H9 (cell line): ENCODE measurements around the gene KRT32. TPM values are rescaled to one million over a fixed set of nuclear protein-coding genes. Genes with fewer than 3 reads are reported as not detected.

Source experiments
- DNase-seq: peaks from one replicate; pipeline ENCODE4 v3.0.0-alpha.2; 2017
- H2AFZ ChIP-seq: one replicate; pipeline ENCODE4 v1.6.1; 2013; ENCODE audit warnings: mild to moderate bottlenecking, low read length, control low read depth, moderate library complexity
- H2AK5ac ChIP-seq: 2 replicates; pipeline ENCODE4 v1.6.1; 2013; ENCODE audit warnings: low read length, control low read depth, mixed read lengths; ENCODE audit not compliant: insufficient read length
- H2BK120ac ChIP-seq: one replicate; pipeline ENCODE4 v1.6.1; 2013; ENCODE audit warnings: low read depth, mild to moderate bottlenecking, low read length, control low read depth, inconsistent platforms; ENCODE audit not compliant: poor library complexity, severe bottlenecking
- H2BK12ac ChIP-seq: 2 replicates; pipeline ENCODE4 v1.6.1; 2013; ENCODE audit warnings: low read length, control low read depth, mixed read lengths, low read depth; ENCODE audit not compliant: insufficient read length
- H2BK15ac ChIP-seq: 2 replicates; pipeline ENCODE4 v1.6.1; 2013; ENCODE audit warnings: low read depth, low read length, control low read depth
- H2BK20ac ChIP-seq: one replicate; pipeline ENCODE4 v1.6.1; 2013; ENCODE audit warnings: low read depth, mild to moderate bottlenecking, low read length, control low read depth, inconsistent platforms; ENCODE audit not compliant: poor library complexity, severe bottlenecking
- H2BK5ac ChIP-seq: 2 replicates; pipeline ENCODE4 v1.6.1; 2013; ENCODE audit warnings: low read length, control low read depth, mixed read lengths; ENCODE audit not compliant: insufficient read length
- H3K14ac ChIP-seq: 2 replicates; pipeline ENCODE4 v1.6.1; 2013; ENCODE audit warnings: low read length, control low read depth; ENCODE audit not compliant: insufficient read depth
- H3K18ac ChIP-seq: 2 replicates; pipeline ENCODE4 v1.6.1; 2013; ENCODE audit warnings: low read depth, mild to moderate bottlenecking, mixed read lengths, low read length, control low read depth; ENCODE audit not compliant: insufficient read length
- H3K23ac ChIP-seq: 2 replicates; pipeline ENCODE4 v1.6.1; 2013; ENCODE audit warnings: low read length, control low read depth, mixed read lengths, low read depth; ENCODE audit not compliant: insufficient read length
- H3K23me2 ChIP-seq: 2 replicates; pipeline ENCODE4 v1.6.1; 2013; ENCODE audit warnings: low read depth, mild to moderate bottlenecking, mixed read lengths, low read length, control low read depth; ENCODE audit not compliant: insufficient read length, poor library complexity, severe bottlenecking
- H3K27ac ChIP-seq: 2 replicates; pipeline ENCODE4 v1.5.1; 2013; ENCODE audit warnings: low read length, control low read depth, mixed read lengths, low read depth; ENCODE audit not compliant: insufficient read length
- H3K27me3 ChIP-seq: 2 replicates; pipeline ENCODE4 v1.6.1; 2013; ENCODE audit warnings: low read length, control low read depth, inconsistent platforms; ENCODE audit not compliant: insufficient read depth
- H3K4ac ChIP-seq: 2 replicates; pipeline ENCODE4 v1.6.1; 2013; ENCODE audit warnings: low read depth, mild to moderate bottlenecking, control low read depth, inconsistent platforms, low read length, moderate library complexity
- H3K4me1 ChIP-seq: 2 replicates; pipeline ENCODE4 v1.6.1; 2013; ENCODE audit warnings: low read length, control low read depth, inconsistent platforms; ENCODE audit not compliant: insufficient read depth
- H3K4me2 ChIP-seq: 2 replicates; pipeline ENCODE4 v1.6.1; 2013; ENCODE audit warnings: low read length, control low read depth, mixed read lengths; ENCODE audit not compliant: insufficient read length, insufficient read depth
- H3K56ac ChIP-seq: 2 replicates; pipeline ENCODE4 v1.6.1; 2013; ENCODE audit warnings: low read depth, mild to moderate bottlenecking, mixed read lengths, low read length, control low read depth; ENCODE audit not compliant: insufficient read length
- H3K79me1 ChIP-seq: 2 replicates; pipeline ENCODE4 v1.6.1; 2013; ENCODE audit warnings: low read depth, mild to moderate bottlenecking, moderate library complexity, low read length, control low read depth, inconsistent platforms; ENCODE audit not compliant: insufficient read depth, poor library complexity, severe bottlenecking
- H3K79me2 ChIP-seq: 2 replicates; pipeline ENCODE4 v1.6.1; 2013; ENCODE audit warnings: low read length, control low read depth, inconsistent platforms; ENCODE audit not compliant: insufficient read depth
- H3K9ac ChIP-seq: 2 replicates; pipeline ENCODE4 v1.6.1; 2013; ENCODE audit warnings: low read length, control low read depth, mixed read lengths; ENCODE audit not compliant: insufficient read length; ENCODE audit errors: extremely low read depth
- H3K9me3 ChIP-seq: one replicate; pipeline ENCODE4 v1.6.1; 2013; ENCODE audit warnings: low read depth, low read length, inconsistent platforms; ENCODE audit not compliant: control insufficient read depth
- H3T11ph ChIP-seq: one replicate; pipeline ENCODE4 v1.6.1; 2013; ENCODE audit warnings: mild to moderate bottlenecking, low read length, control low read depth, inconsistent platforms
- H4K20me1 ChIP-seq: one replicate; pipeline ENCODE4 v1.6.1; 2013; ENCODE audit not compliant: control insufficient read depth, insufficient read length, insufficient read depth
- H4K5ac ChIP-seq: 2 replicates; pipeline ENCODE4 v1.6.1; 2013; ENCODE audit warnings: low read depth, mild to moderate bottlenecking, mixed read lengths, low read length, control low read depth; ENCODE audit not compliant: insufficient read length
- H4K8ac ChIP-seq: replicated peaks from 2 replicates; pipeline ENCODE4 v1.6.1; 2013; ENCODE audit warnings: low read length, control low read depth, mixed read lengths, low read depth; ENCODE audit not compliant: insufficient read length
- H4K91ac ChIP-seq: 2 replicates; pipeline ENCODE4 v1.6.1; 2013; ENCODE audit warnings: low read depth, mild to moderate bottlenecking, moderate library complexity, mixed read lengths, low read length, control low read depth; ENCODE audit not compliant: insufficient read length
- H3K27ac Mint-ChIP-seq, 3 experiments: 2 replicates in 2 of 3; 3 replicates in 1 of 3; pipeline ENCODE4 v1.8.0; 2020 to 2021; ENCODE audit warnings: mixed read lengths in 3 of 3, mild to moderate bottlenecking in 1 of 3, moderate library complexity in 1 of 3
- H3K27me3 Mint-ChIP-seq: 2 replicates; pipeline ENCODE4 v1.8.0; 2021; ENCODE audit warnings: low read depth, mild to moderate bottlenecking, moderate library complexity, mixed read lengths
- H3K36me3 Mint-ChIP-seq, 3 experiments: 2 replicates in 2 of 3; 3 replicates in 1 of 3; pipeline ENCODE4 v1.8.0; 2020 to 2021; ENCODE audit warnings: low read depth in 3 of 3, mixed read lengths in 3 of 3; ENCODE audit not compliant: insufficient read depth in 1 of 3
- H3K4me1 Mint-ChIP-seq, 2 experiments: 2 replicates each; pipeline ENCODE4 v1.8.0; 2020; ENCODE audit warnings: mixed read lengths in 2 of 2
- H3K4me3 Mint-ChIP-seq, 2 experiments: 2 replicates in 1 of 2; 3 replicates in 1 of 2; pipeline ENCODE4 v1.8.0; 2020 to 2021; ENCODE audit warnings: mild to moderate bottlenecking in 2 of 2, mixed read lengths in 2 of 2, moderate library complexity in 1 of 2
- H3K9me3 Mint-ChIP-seq, 2 experiments: 2 replicates in 1 of 2; 3 replicates in 1 of 2; pipeline ENCODE4 v1.8.0; 2020; ENCODE audit warnings: mild to moderate bottlenecking in 2 of 2, mixed read lengths in 2 of 2, moderate library complexity in 1 of 2
- WGBS: extraction: QIAGEN DNeasy Blood & Tissue Kit; methylation state at CpG from one replicate; pipeline ENCODE4 v1.1.7; 2013; ENCODE audit warnings: missing lambda C conversion rate, low lambda C conversion rate, mixed read lengths; ENCODE audit not compliant: insufficient read length; ENCODE audit errors: extremely low coverage; 5-methylcytosine and 5-hydroxymethylcytosine counted together
- total RNA-seq: library from RNA; stranded (reverse); gene quantifications from 2 replicates; pipeline ENCODE4 v1.2.1, GENCODE V29; 2021
- TF ChIP-seq, protein P1 (sequence below): fragments of 200-600 bp; sonication (generic); conservative IDR thresholded peaks from 3 replicates; pipeline ENCODE4 v1.8.0; 2021; ENCODE audit warnings: antibody characterized with exemption, mild to moderate bottlenecking

KRT32 gene
- total RNA-seq, 1 experiment from 2014 or later: not detected

DNA sequence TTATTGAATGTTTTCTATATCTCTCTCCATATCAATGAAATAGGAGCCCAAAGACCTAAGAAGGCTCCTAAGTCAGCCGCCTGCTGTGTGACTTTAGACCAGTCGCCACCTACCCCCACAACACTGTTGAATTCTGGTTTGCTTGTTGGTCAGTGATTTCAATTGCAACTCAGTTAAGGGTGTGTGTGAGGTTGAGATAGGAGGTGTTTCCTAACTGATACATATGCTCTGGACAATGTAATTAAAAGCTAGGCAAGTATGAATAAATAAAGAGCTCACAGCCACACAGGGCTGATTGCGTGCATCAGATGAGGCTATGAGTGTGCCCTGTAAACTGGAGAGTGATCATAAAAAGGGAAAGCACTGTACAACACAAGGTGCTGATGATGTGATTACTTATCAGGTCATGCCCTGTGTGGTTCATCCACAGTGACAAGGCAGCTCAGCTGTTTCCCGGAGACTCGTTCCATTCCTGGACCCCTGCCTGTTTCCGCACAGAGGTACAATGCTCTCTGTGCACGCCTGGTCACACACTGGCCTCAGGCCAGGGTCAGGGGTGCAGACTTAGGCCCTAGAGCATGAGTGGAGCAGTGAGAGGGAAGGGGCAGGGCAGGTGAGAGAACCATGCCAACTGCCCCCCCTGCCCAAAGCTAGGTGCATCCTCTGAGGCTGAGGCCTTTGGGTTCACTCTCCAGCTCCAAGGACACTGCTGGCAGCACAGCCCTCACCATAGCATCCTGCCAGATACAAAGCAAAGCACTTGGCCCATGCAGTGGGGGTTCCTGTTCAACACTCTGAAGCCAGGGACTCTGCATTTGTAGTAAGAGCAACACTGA, 17.0 kb upstream of the KRT32 start:
- Histone ChIP-seq H4K20me1 (no peaks in the 10 kb centered on the region), H4K8ac (no peak overlapping the region), H3K23ac (no peak overlapping the region), H3K56ac (no peak overlapping the region), H3K9ac (no peak overlapping the region), H3K79me1 (no peaks in the 10 kb centered on the region), H3K79me2 (no peaks in the 10 kb centered on the region), H3K18ac (no peak overlapping the region), H3K9me3 (no peaks in the 10 kb centered on the region), H2BK5ac (no peak overlapping the region), H3K4me1 (no peaks in the 10 kb centered on the region), H3K14ac (no peak overlapping the region), H4K5ac (no peak overlapping the region), H2AFZ (no peak overlapping the region), H3K4ac (no peak overlapping the region), H4K91ac (no peak overlapping the region), H2BK120ac (no peak overlapping the region), H2BK20ac (no peak overlapping the region), H3K23me2 (peaks cover 3% of the 10 kb centered on the region), H2BK15ac (no peak overlapping the region), H3T11ph (no peak overlapping the region), H2BK12ac (no peak overlapping the region), H3K4me2 (no peak overlapping the region), H3K27me3 (no peaks in the 10 kb centered on the region), H2AK5ac (no peak overlapping the region), H3K27ac (no peak overlapping the region)
- WGBS: no CpG with 5 or more reads among the region's 7 CpGs
- Mint-ChIP-seq H3K27me3 (peaks cover 20% of the 10 kb centered on the region), H3K27ac (no peak overlapping the region), H3K9me3 (no peaks in the 10 kb centered on the region), H3K4me3 (no peak overlapping the region), H3K36me3 (no peaks in the 10 kb centered on the region), H3K4me1 (peaks cover 1 to 10% of the 10 kb centered on the region in 2 experiments)
- DNase-seq: no peak
- TF ChIP-seq, protein P1, sequence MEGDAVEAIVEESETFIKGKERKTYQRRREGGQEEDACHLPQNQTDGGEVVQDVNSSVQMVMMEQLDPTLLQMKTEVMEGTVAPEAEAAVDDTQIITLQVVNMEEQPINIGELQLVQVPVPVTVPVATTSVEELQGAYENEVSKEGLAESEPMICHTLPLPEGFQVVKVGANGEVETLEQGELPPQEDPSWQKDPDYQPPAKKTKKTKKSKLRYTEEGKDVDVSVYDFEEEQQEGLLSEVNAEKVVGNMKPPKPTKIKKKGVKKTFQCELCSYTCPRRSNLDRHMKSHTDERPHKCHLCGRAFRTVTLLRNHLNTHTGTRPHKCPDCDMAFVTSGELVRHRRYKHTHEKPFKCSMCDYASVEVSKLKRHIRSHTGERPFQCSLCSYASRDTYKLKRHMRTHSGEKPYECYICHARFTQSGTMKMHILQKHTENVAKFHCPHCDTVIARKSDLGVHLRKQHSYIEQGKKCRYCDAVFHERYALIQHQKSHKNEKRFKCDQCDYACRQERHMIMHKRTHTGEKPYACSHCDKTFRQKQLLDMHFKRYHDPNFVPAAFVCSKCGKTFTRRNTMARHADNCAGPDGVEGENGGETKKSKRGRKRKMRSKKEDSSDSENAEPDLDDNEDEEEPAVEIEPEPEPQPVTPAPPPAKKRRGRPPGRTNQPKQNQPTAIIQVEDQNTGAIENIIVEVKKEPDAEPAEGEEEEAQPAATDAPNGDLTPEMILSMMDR: no peak
